K562 (cell line): ENCODE results near the gene MLANA. TPM values are rescaled to one million over a fixed set of nuclear protein-coding genes. Genes with fewer than 3 reads are reported as not detected.

Experiments used
- ATAC-seq: fragments of 200-7000 bp; cut with Tn5 transposase; 3 replicates; pipeline ENCODE4 v1.9.1; 2020; ENCODE audit warnings: moderate library complexity
- BruUV-seq: library from RNA; stranded (reverse); fragments of 400-500 nt; replicated peaks from 2 replicates; lab custom pipeline; 2021; lab: Mats Ljungman, UMichigan
- CTCF ChIA-PET: fragments of 300-600 bp; formaldehyde crosslinking; extraction: SDS; loops from one replicate; lab custom pipeline; 2021; ENCODE audit warnings: low intra/inter-chr PET ratio; lab: Yijun Ruan, JAX
- POLR2A ChIA-PET: fragments of 300-600, 350-650 bp; sonication (Branson Sonifier 250); formaldehyde crosslinking; extraction: SDS; loops from one replicate; lab custom pipeline; 2021; ENCODE audit warnings: antibody characterized with exemption, inconsistent platforms; lab: Yijun Ruan, JAX
- DNase-seq, 4 experiments: peaks; one replicate each; pipeline versions ENCODE4 v3.0.0 to v3.0.0-alpha.2; 2011 to 2018; ENCODE audit warnings: low spot score in 3 of 4, mixed read lengths in 3 of 4; ENCODE audit errors: extremely low read depth in 1 of 4
- FAIRE-seq: peaks from 2 replicates; lab custom pipeline; 2011; peaks lifted over from hg19 to GRCh38; lab: Jason Lieb, UNC
- H2AFZ ChIP-seq: 2 replicates; pipeline ENCODE4 v1.6.0; 2011; ENCODE audit warnings: low read depth, low read length, control low read depth, inconsistent platforms
- H3K27ac ChIP-seq: fragments of 200-600 bp; 3 replicates; pipeline ENCODE4 v1.8.0; 2011; ENCODE audit warnings: low read depth, mild to moderate bottlenecking, control low read depth, inconsistent platforms, low read length, moderate library complexity, mixed read lengths; ENCODE audit errors: extremely low read depth
- H3K27me3 ChIP-seq, 2 experiments: fragments of 300-600 bp in 1 of 2; 2 replicates in 1 of 2; 3 replicates in 1 of 2; pipeline versions ENCODE4 v1.6.0 to v1.8.0; 2011; ENCODE audit warnings: inconsistent platforms in 2 of 2, low read length in 2 of 2, mild to moderate bottlenecking in 1 of 2, mixed read lengths in 1 of 2, moderate library complexity in 1 of 2; ENCODE audit not compliant: control insufficient read depth in 2 of 2, insufficient read depth in 2 of 2
- H3K36me3 ChIP-seq: fragments of 300-600 bp; 3 replicates; pipeline ENCODE4 v1.8.0; 2011; ENCODE audit warnings: mild to moderate bottlenecking, low read length, inconsistent platforms; ENCODE audit not compliant: control insufficient read depth, insufficient read depth
- H3K4me1 ChIP-seq, 2 experiments: fragments of 200-600 bp in 1 of 2; replicated peaks in 1 of 2; 2 replicates in 1 of 2; 3 replicates in 1 of 2; pipeline versions ENCODE4 v1.5.1 to v1.8.0; 2011; ENCODE audit warnings: inconsistent platforms in 2 of 2, low read length in 2 of 2, mild to moderate bottlenecking in 1 of 2, mixed read lengths in 1 of 2, moderate library complexity in 1 of 2; ENCODE audit not compliant: control insufficient read depth in 2 of 2, insufficient read depth in 2 of 2
- H3K4me2 ChIP-seq: 2 replicates; pipeline ENCODE4 v1.6.1; 2011; ENCODE audit warnings: low read length, control low read depth, inconsistent platforms, mixed read lengths; ENCODE audit not compliant: insufficient read depth
- H3K4me3 ChIP-seq: fragments of 200-600 bp; sonication (generic), shearing (Covaris generic); 2 replicates; pipeline ENCODE4 v1.5.1; 2016; ENCODE audit warnings: control low read depth, inconsistent platforms
- H3K79me2 ChIP-seq: fragments of 200-600 bp; 3 replicates; pipeline ENCODE4 v1.8.0; 2011; ENCODE audit warnings: low read length, inconsistent platforms; ENCODE audit not compliant: control insufficient read depth, insufficient read depth
- H3K9ac ChIP-seq, 2 experiments: 2 replicates each; pipeline versions ENCODE4 v1.6.0 to v1.6.1; 2011; ENCODE audit warnings: low read depth in 2 of 2, low read length in 2 of 2, control low read depth in 1 of 2, inconsistent platforms in 1 of 2, mild to moderate bottlenecking in 1 of 2, mixed read lengths in 1 of 2; ENCODE audit not compliant: insufficient read depth in 1 of 2
- H3K9me1 ChIP-seq: one replicate; pipeline ENCODE4 v1.6.0; 2011; ENCODE audit warnings: inconsistent platforms, mild to moderate bottlenecking, low read length, moderate library complexity; ENCODE audit not compliant: control insufficient read depth, insufficient read depth
- H3K9me3 ChIP-seq: replicated peaks from 2 replicates; pipeline ENCODE4 v1.5.1; 2011; ENCODE audit warnings: low read depth, low read length, inconsistent platforms; ENCODE audit not compliant: control insufficient read depth, insufficient read depth
- H4K20me1 ChIP-seq: replicated peaks from 2 replicates; pipeline ENCODE4 v1.6.1; 2011; ENCODE audit warnings: low read length, inconsistent platforms, mixed read lengths; ENCODE audit not compliant: control insufficient read depth, insufficient read depth
- ARID2 ChIP-seq: fragments of 450-650 bp; IDR thresholded peaks from 2 replicates; pipeline ENCODE4 v1.6.1; 2017; ENCODE audit warnings: antibody characterized with exemption, mild to moderate bottlenecking
- ATF4 ChIP-seq: fragments of 450-650 bp; formaldehyde crosslinking; IDR thresholded peaks from 2 replicates; pipeline ENCODE4 v1.4.0; 2022; ENCODE audit warnings: mild to moderate bottlenecking, moderate library complexity
- ESRRA ChIP-seq: fragments of 450-650 bp; IDR thresholded peaks from 2 replicates; pipeline ENCODE4 v1.6.1; 2014; ENCODE audit warnings: low read depth, mild to moderate bottlenecking, moderate library complexity, borderline replicate concordance
- HNRNPLL ChIP-seq: fragments of 200-400 bp; formaldehyde crosslinking; IDR thresholded peaks from 2 replicates; pipeline ENCODE4 v1.6.1; 2017; ENCODE audit warnings: low read length, low read depth, mild to moderate bottlenecking; ENCODE audit not compliant: poor library complexity, severe bottlenecking
- MIER1 ChIP-seq: fragments of 450-650 bp; IDR thresholded peaks from 2 replicates; pipeline ENCODE4 v1.6.1; 2016; ENCODE audit warnings: antibody characterized with exemption, mild to moderate bottlenecking, low read depth
- SAFB2 ChIP-seq: fragments of 200-400 bp; formaldehyde crosslinking; IDR thresholded peaks from 2 replicates; pipeline ENCODE4 v1.6.1; 2018; ENCODE audit warnings: borderline replicate concordance, low read length, low read depth, moderate library complexity; ENCODE audit not compliant: severe bottlenecking
- SETDB1 ChIP-seq: IDR thresholded peaks from one replicate; pipeline ENCODE4 v1.6.1; 2012; ENCODE audit warnings: low read length, control low read depth, inconsistent platforms
- TRIM28 ChIP-seq: fragments of 450-650 bp; IDR thresholded peaks from 2 replicates; pipeline ENCODE4 v1.6.1; 2017
- ZNF764 ChIP-seq: fragments of 250-450 bp; sonication (Bioruptor Pico); IDR thresholded peaks from 2 replicates; pipeline ENCODE4 v1.4.0; 2020; ENCODE audit warnings: low read depth, mild to moderate bottlenecking, moderate library complexity
- WGBS: fragments of 100-300 bp; shearing (Covaris generic); methylation state at CpG from one replicate; pipeline ENCODE4 v1.1.6; 2016; ENCODE audit warnings: low coverage, mixed read lengths; ENCODE audit not compliant: insufficient coverage; ENCODE audit errors: missing lambda C conversion rate; 5-methylcytosine and 5-hydroxymethylcytosine counted together
- in situ Hi-C: fragments of 300-500 bp; cut with MboI; formaldehyde crosslinking; loops from 4 replicates; pipeline ENCODE4 v1.15.0; 2018; ENCODE audit warnings: inconsistent platforms, mixed read lengths
- intact Hi-C: fragments of 100-400 bp; cut with micrococcal nuclease; formaldehyde crosslinking; loops from 2 replicates; pipeline ENCODE4 v1.14.2; 2022
- polyA plus RNA-seq, 8 experiments: library from polyadenylated mRNA; depleted of rRNA in 4 of 8; stranded (reverse) in 5 of 8; unstranded in 3 of 8; fragments of >200 nt; fragmentation: Nextera tagmentation in 2 of 8; fragmentation: Illumina TruSeq in 1 of 8; extraction: Ambion mirVana in 2 of 8; extraction: Trizol in 1 of 8; gene quantifications; 2 replicates each; pipeline versions ENCODE4 v1.2.1 to v1.2.3, GENCODE V29; 2011 to 2014; ENCODE audit warnings: inconsistent platforms in 1 of 8, missing spikeins in 1 of 8
- total RNA-seq, 7 experiments: library from RNA; depleted of rRNA in 6 of 7; stranded (reverse); fragments of >200 nt in 6 of 7; fragmentation: Illumina TruSeq in 2 of 7; extraction: Trizol in 2 of 7; gene quantifications; 2 replicates each; pipeline versions ENCODE4 v1.2.1 to v1.2.3, GENCODE V29; 2011 to 2021; ENCODE audit warnings: low replicate concordance in 1 of 7
- TF ChIP-seq, protein P1 (sequence below): sonication (generic); formaldehyde crosslinking; IDR thresholded peaks from 2 replicates; pipeline ENCODE4 v1.8.0; 2023; ENCODE audit warnings: missing genetic modification reagents, mild to moderate bottlenecking, borderline replicate concordance
- TF ChIP-seq, protein P2 (sequence below), 2 experiments: fragments of 150-350 bp in 1 of 2; IDR thresholded peaks; 2 replicates each; pipeline ENCODE4 v1.6.1; 2012 to 2016; ENCODE audit warnings: low read depth in 2 of 2, low read length in 2 of 2, mild to moderate bottlenecking in 1 of 2, moderate library complexity in 1 of 2

Gene MLANA
- total and polyA plus RNA-seq, 9 of the 15 experiments (the other 6 are each of a cell fraction or from before 2014, with no cell fraction given): not detected

GRCh38 chr9:5854063-5854790 lies 36.5 kb upstream of the MLANA start:
- no peak overlapping the region for H3K4me2 ChIP-seq
- H3K27me3 ChIP-seq: no peaks in the 10 kb centered on the region
- in situ Hi-C loops (no loop called here), intact Hi-C loops (no loop called here)
- ChIA-PET CTCF (no interaction called here), POLR2A (no interaction called here)
- ATAC-seq (no peak), DNase-seq (no peak), FAIRE-seq (no peak)
- no peaks in the 10 kb centered on the region for H3K9me3 ChIP-seq
- H3K9ac ChIP-seq: no peak overlapping the region
- peaks cover 3 to 23% of the 10 kb centered on the region in 2 experiments; a peak in 4 of 5 replicates for H3K4me1 ChIP-seq
- no peaks in the 10 kb centered on the region for H3K36me3 ChIP-seq
- H3K9me1 ChIP-seq: no peaks in the 10 kb centered on the region
- no peaks in the 10 kb centered on the region; the same call in 1 of the 2 replicates for H4K20me1 ChIP-seq
- H3K27ac ChIP-seq: no peak overlapping the region
- no peak overlapping the region for H3K4me3 ChIP-seq
- 65% methylated on average over 4 of the region's 4 CpGs for WGBS
- H2AFZ ChIP-seq: no peak overlapping the region
- no peaks in the 10 kb centered on the region for H3K79me2 ChIP-seq
- BruUV-seq: no TSS peak
- TF ChIP-seq MIER1 (no peak), SETDB1 (no peak), ARID2 (no peak), ATF4 (no peak), ZNF764 (CRISPR knock-in tag) (no peak), SAFB2 (no peak), TRIM28 (no peak), HNRNPLL (no peak), ESRRA (no peak)
- TF ChIP-seq, protein P1, sequence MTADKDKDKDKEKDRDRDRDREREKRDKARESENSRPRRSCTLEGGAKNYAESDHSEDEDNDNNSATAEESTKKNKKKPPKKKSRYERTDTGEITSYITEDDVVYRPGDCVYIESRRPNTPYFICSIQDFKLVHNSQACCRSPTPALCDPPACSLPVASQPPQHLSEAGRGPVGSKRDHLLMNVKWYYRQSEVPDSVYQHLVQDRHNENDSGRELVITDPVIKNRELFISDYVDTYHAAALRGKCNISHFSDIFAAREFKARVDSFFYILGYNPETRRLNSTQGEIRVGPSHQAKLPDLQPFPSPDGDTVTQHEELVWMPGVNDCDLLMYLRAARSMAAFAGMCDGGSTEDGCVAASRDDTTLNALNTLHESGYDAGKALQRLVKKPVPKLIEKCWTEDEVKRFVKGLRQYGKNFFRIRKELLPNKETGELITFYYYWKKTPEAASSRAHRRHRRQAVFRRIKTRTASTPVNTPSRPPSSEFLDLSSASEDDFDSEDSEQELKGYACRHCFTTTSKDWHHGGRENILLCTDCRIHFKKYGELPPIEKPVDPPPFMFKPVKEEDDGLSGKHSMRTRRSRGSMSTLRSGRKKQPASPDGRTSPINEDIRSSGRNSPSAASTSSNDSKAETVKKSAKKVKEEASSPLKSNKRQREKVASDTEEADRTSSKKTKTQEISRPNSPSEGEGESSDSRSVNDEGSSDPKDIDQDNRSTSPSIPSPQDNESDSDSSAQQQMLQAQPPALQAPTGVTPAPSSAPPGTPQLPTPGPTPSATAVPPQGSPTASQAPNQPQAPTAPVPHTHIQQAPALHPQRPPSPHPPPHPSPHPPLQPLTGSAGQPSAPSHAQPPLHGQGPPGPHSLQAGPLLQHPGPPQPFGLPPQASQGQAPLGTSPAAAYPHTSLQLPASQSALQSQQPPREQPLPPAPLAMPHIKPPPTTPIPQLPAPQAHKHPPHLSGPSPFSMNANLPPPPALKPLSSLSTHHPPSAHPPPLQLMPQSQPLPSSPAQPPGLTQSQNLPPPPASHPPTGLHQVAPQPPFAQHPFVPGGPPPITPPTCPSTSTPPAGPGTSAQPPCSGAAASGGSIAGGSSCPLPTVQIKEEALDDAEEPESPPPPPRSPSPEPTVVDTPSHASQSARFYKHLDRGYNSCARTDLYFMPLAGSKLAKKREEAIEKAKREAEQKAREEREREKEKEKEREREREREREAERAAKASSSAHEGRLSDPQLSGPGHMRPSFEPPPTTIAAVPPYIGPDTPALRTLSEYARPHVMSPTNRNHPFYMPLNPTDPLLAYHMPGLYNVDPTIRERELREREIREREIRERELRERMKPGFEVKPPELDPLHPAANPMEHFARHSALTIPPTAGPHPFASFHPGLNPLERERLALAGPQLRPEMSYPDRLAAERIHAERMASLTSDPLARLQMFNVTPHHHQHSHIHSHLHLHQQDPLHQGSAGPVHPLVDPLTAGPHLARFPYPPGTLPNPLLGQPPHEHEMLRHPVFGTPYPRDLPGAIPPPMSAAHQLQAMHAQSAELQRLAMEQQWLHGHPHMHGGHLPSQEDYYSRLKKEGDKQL (CRISPR knock-in tag): no peak
- TF ChIP-seq, protein P2, sequence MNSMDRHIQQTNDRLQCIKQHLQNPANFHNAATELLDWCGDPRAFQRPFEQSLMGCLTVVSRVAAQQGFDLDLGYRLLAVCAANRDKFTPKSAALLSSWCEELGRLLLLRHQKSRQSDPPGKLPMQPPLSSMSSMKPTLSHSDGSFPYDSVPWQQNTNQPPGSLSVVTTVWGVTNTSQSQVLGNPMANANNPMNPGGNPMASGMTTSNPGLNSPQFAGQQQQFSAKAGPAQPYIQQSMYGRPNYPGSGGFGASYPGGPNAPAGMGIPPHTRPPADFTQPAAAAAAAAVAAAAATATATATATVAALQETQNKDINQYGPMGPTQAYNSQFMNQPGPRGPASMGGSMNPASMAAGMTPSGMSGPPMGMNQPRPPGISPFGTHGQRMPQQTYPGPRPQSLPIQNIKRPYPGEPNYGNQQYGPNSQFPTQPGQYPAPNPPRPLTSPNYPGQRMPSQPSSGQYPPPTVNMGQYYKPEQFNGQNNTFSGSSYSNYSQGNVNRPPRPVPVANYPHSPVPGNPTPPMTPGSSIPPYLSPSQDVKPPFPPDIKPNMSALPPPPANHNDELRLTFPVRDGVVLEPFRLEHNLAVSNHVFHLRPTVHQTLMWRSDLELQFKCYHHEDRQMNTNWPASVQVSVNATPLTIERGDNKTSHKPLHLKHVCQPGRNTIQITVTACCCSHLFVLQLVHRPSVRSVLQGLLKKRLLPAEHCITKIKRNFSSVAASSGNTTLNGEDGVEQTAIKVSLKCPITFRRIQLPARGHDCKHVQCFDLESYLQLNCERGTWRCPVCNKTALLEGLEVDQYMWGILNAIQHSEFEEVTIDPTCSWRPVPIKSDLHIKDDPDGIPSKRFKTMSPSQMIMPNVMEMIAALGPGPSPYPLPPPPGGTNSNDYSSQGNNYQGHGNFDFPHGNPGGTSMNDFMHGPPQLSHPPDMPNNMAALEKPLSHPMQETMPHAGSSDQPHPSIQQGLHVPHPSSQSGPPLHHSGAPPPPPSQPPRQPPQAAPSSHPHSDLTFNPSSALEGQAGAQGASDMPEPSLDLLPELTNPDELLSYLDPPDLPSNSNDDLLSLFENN (IDR thresholded peaks at IDR 0.05; ENCODE audit: low read depth in 2 of 2, low read length in 2 of 2): no peak
